Stimulated activated CD4-positive, alpha-beta T cell treated with anti-CD3 and anti-CD28 coated beads, Interleukin-4, amount 100 ng/mL, for 4 hours (primary cell): ENCODE data around the gene ZCCHC7.
"Not testable (repeated sequence)": the region's sequence is repeated elsewhere in the genome, so short reads cannot be mapped to it uniquely, and the experiment has no call there.

Experiments
- DNase-seq, 2 experiments: peaks; one replicate each; pipeline ENCODE4 v3.0.0-alpha.2; 2020

ZCCHC7 gene

DNA sequence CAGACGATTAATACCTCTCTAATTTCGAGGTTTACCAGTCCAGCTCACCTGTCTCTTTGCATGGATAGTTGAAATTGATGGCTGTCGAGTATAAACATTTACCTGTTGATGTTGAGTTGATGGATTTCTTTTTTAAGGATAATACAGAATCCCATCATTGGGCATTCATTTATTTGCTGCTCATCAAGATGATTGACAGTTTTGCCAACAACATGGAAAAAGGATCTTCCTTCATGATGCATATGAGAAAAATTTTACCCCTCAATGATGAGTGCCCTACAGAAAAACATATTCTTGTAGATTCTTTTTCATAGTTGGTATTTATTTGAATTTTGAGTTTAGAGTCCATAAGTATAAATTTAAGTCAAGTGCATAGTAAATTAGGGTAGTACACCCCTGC lies 59.2 kb downstream of the ZCCHC7 start:
- no peak for DNase-seq

DNA sequence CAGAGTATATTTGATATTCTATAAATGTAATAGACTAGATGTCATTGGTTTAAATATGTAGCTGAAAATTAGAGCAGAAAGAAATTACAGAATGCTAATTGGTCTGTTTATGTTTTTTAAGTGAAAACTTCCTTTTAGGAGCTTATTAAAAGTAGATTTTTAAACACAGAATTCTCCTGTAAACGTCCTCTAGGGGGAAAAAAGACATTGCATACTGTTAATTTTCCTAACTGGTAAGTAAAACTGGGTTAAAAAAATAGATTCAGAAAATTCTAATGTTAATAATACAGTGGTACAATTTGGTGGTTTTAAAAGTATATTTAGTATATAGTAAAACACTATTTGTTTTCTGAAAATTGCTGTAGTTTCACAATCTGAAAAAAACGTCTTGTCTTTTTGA lies 59.8 kb downstream of the ZCCHC7 start:
- no peak for DNase-seq

DNA sequence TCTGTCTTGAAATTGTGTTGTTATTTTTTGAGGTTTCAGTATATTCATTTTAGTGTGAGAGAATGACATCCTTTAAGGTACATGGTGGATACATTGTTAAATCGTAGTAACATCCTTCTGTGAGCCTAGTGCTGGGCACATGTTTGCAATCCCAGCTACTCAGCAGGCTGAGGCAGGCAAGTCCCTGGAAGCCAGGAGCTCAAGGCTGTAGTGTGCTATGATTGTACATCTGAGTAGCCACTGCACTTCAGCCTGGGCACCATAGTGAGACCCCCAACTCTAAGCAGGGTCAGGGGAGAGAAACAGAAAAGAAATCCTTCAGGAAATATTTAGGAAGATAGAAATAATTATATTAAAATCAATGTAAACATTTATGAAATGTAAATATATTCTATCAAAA lies 62.3 kb downstream of the ZCCHC7 start:
- DNase-seq, result no peak

DNA sequence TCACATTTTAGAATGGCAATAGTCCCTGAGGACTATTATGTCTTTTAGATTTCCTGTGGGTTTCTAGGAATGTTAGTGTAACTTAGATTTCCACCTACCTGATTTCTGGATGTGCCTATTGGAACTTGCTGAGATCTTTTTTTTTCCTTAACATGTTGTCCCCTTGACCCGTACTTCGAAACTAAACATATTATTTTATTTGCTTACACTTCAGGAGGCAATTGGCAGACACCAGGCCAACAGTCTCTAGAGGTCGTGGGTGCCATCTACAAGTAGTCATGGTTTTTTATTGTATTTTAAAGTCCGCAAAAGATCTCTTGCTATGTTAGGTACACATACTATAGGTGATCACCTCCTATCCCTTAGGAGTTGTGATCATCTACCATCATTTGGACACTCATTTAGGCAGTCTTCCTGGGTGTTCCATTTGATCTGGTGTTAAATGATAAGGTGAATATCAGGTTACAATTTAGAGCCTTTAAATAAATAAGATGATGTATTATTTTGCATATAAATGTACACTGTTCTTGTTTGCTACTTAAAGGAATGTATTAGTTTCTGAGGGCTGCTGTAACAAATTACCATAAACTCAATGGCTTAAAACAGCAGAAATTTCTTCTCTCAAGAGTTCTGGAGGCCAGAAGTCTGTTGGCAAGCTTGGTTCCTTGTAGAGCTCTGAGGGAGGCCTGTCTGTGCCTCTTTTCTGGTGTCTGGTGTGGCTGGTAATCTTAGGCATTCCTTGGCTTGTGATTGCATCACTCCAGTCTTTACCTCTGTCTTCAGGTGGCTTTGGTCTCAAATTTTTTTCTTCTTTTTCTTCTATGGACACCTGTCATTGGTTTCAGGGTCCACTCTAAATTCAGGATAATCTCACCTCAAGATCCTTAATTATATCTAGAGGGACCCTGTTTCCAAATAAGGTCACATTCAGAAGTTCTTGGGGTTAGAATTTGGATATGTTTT lies 64.8 kb downstream of the ZCCHC7 start:
- DNase-seq, result no peak

DNA sequence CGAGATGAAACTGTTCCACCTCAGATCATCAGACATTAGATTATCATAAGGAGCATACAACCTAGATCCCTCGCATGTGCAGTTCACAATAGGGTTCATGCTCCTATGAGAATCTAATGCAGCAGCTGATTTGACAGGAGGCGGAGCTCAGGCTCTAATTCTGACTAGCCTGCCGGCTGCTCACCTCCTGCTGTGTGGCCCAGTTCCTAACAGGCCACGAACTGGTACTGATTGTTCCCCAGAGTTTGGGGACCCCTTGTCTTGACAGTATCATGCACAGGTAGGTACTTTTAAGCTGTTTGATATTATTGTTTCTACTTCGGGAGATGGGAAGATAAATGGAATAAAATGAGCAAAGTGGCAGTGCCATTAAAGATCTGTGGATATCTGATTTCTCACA lies 66.9 kb downstream of the ZCCHC7 start:
- DNase-seq, result no peak

DNA sequence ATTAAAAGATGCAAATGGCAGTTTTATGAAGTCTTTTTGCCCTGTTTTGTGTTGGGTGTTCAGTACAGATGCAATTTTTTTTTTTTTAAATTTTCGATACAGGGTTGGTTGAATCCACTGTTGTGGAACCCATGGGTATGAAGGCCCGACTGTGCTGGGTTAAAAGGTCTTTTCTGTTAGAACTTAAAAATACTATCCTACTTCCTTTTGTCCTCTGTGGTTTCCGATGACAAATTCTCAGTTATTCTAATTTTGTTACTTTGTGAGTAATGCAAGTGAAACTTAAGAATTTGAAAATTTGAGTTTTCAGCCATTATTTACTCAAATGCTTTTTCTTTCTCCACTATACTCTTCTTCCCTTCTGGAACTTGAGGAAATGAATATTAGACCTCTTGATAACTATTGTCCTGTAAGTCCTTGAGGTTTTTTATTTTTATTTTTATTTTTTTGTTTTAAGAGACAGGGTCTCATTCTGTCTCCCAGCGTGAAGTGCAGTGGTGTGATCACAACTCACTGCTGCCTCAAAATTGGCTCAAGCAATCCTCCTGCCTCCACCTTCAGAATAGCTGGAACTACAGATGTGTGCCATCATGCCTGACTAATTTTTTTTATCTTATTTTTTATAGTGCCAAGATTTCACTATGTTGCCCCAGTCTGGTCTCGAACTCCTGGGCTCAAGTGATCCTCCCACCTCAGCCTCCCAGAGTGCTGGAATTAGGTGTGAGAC lies 67.5 kb downstream of the ZCCHC7 start:
- no peak for DNase-seq

DNA sequence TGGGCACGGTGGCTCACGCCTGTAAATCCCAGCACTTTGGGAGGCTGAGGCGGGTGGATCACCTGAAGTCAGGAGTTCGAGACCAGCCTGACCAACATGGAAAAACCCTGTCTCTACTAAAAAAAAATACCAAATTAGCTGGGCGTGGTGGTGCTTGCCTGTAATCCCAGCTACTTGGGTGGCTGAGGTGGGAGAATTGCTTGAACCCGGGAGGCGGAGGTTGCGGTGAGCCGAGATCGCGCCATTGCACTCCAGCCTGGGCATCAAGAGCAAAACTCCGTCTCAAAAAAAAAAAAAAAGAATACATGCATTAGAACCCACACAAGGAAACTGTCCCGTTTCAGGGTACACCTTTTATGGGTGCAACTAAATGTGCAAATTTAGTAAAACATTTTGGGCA lies 70.4 kb downstream of the ZCCHC7 start:
- not testable (repeated sequence) for DNase-seq

DNA sequence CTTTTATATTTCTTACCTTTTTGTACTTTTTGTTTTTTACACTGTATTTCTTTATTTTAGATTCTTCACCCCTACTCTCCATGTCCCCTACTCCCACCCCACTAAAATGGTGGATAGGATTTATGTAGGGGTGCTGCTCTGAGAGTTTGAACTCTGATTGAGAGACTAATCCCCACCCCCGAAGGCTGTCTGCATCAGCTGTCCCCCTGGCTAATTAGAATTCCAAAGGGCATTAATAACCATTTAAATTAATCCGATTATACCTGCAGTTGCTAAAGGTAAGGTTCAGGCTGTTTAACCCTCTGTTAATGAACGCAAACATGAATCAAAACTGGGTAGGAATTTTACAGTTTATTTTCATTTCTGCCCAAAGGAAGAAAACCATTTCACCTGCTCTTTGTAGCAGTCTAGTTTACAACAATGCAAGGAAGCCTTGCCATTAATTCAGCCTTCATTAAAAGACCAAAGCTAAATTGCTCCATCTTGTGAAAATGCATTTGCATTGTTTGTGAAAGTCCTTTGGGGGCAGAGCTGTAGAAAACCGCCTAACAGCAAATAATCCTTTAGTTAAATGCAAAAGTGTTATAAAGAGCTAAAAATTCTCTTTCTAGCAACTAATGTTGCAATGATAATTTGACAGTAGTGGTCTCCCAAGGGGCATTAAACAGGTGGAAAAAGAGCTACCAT lies 71.2 kb downstream of the ZCCHC7 start:
- DNase-seq, result no peak

DNA sequence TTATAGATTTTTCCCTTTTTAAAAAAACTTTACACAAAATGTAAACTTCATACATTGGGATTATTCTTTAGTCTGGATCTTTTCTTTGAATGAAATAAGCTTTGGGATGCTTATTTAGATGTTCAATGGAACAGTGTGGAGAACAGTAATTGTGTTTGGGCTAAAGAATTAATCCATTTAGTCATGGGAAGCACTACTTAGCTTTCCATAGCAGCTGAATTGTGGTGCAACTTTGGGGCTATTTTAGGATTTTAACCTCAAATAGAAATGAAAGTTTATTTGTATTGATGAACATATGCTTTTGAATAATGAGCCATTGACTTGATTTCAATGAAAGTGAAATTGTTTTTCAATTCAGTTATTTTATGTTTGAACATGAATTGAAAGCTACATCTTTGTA lies 72.4 kb downstream of the ZCCHC7 start:
- DNase-seq, result no peak

DNA sequence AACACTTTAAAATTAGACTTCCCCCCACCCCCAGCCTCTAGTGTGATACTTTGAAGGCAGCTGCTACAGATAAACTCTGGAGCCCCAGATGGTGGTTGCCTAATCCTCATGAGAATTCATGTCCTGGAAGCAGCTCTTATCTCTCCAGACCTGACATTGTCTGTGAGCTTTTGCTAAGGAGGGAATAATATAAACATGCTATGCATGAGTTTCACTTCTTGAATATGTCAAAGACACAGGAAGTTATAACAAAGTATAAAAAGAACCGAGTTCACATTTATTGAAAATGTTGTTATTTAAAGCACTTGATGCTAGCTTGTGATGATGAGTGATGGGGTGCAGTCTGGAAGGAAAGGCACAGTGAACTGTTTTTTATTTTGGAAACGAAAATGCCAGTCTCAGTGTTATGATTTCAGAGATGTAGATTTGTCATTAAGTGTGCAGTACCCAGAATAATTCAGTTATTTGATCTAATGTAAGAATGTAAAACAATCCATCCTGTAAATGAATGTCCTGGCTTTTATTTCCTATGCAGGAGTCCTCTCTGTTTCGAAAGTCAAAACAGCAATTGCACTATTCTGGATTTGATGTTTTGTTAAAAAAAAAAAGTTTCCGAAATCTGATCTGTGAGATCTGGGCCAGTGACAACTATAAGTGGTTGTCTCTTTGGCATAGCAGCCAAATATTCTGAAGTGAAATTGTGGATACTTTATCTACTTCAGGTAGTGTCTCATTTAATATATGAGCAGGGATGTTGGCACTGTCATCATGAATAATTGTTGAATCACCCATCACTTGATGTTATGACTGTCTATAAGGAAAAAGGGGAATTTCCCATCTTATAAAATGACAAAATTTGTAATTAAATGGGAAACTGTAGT lies 77.0 kb downstream of the ZCCHC7 start:
- DNase-seq, result no peak

DNA sequence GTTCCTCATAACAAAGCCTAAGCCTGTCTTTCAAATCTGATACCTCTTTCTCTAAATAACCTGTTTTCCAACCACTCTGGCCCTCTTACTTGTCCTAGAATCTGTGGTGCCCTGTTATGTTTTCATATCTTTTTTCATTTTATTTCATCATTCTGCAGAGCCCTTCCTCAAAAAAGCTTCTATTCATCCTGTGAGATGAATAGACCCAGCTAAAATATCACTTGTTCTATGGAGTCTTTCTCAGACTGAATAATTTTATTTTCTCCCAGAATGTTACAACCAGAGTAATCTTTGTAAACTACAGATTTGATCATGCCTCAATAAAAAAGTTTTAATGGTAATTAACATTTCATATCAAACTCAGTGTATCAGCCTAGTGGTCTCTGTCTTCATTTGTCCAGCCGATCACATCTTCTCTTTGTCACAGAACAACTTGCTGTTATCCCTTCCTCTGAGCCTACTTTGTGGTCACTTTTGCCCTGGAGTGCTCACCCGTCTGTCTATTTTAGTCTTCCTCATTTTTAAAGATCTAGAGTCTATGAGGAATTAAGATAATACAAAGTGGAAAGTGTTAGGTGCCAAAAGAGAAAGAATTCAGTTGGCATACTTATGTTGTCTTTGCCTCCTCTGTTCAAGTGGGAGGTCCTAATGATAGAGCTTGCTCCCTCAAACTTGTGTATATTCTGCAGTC lies 77.8 kb downstream of the ZCCHC7 start:
- no peak for DNase-seq

DNA sequence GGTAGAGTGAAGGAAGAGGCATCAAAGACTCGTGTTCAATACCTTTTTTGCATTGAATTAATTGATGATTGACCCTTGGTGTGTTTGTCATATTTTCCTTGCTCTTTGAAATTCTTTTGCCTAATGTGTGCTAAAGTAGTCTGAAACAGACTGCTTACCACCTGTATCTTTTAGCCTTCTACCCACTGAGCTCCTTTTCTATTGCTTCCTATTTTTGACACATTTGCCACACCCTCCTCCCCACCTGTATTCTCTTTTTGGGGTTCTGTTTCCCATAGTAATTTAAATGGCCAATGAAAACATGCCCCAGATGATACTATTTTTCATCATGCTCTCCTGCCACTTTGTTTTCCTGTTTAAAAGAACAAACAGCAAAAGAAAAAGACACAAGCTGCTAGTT lies 78.5 kb downstream of the ZCCHC7 start:
- no peak for DNase-seq

DNA sequence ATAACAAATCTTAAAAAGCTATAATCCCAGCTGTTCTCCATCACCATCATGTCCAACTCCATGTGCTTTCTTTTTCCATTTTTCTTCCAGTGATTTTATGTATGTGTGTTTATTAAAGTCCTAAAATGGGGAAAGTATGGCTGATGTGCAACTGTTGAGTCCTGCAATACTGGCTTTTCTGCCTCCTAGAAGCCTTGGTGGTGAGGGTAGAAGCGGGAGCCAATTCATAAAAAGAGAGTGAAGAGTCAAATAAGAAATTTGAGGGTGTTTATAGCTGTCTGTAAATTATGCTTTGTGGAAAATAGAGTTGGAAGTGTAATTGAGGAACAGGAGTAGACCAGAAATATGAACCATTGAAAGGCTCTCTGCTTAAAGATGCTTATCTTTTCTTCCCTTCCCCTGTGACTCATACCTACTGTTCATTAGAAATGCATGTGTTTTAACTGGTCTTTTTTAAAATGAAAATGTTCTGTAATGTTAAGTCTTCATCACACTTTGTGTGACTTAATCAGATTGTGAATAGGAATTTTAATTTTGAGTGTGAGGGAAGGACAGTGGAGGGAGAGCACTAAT lies 80.1 kb downstream of the ZCCHC7 start:
- DNase-seq, result no peak

DNA sequence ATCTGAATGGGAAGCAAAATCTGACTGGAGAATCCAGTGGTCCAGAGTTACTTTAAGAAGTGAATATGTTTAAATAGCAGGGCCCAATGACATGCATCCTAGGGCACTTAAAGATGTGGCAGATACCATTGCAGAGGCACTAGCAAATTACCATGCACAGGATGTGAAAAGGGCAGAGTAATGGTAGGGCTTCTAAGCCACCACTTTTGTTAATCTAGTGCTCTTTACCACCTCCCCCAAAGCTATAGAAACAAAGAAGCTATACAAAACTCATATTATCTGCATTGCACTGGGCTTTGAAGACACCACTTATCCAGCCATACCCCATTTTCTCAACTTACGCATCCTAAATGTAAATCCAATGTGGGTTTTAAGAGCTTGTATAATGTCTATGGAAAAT lies 81.2 kb downstream of the ZCCHC7 start:
- no peak for DNase-seq

DNA sequence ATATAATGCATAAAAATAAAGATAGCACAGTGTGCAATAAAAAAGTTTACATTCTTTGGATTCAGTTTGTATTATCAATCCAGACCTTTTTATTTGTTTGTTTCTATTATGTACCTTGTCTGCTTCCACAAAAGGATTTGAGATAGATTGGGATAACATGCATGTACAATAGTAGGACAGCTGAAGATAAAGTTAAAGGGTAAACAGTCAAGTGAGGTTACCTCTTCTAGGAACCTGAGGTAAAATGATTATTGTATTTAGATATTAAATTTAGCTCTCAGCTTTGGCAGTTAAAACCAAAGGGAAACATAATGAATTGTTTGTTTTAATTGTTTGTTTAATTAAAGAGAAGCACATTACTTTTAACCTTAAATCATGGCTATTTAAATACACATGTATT lies 81.7 kb downstream of the ZCCHC7 start:
- no peak for DNase-seq

DNA sequence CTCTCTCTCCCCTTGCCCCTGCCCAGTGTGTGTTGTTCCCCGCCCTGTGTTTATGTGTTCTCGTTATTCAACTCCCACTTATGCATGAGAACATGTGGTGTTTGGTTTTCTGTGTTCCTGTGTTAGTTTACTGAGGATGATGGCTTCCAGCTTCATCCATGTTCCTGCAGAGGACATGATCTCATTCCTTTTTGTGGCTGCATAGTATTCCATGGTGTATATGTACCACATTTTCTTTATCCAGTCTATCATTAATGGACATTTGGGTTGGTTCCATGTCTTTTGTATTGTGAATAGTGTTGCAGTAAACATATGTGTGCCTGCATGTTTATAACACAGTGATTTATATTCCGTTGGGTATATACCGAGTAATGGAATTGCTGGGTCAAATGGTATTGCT lies 83.1 kb downstream of the ZCCHC7 start:
- DNase-seq, result not testable (repeated sequence)

DNA sequence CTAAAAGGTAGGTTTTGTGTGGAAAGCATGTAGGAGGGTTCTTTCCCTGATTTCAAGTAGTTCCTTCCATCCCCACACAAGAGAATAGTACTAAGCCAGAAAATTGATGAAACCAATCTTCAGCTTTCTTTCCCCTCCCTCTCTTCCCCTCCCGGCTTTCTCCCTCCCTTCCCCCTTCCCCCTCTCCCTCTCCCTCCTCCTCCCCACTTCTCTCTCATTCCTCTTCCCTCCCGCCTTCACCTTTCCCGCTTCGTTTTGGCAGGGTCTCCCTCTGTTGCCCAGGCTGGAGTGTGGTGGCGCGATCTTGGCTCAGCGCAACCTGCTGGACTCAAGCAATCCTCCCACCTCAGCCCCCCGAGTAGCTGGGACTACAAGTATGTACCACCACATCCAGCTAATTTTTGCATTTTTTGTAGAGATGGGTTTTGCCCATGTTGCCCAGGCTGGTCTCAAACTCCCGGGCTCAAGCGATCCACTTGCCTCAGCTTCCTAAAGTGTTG lies 85.8 kb downstream of the ZCCHC7 start:
- no peak for DNase-seq

DNA sequence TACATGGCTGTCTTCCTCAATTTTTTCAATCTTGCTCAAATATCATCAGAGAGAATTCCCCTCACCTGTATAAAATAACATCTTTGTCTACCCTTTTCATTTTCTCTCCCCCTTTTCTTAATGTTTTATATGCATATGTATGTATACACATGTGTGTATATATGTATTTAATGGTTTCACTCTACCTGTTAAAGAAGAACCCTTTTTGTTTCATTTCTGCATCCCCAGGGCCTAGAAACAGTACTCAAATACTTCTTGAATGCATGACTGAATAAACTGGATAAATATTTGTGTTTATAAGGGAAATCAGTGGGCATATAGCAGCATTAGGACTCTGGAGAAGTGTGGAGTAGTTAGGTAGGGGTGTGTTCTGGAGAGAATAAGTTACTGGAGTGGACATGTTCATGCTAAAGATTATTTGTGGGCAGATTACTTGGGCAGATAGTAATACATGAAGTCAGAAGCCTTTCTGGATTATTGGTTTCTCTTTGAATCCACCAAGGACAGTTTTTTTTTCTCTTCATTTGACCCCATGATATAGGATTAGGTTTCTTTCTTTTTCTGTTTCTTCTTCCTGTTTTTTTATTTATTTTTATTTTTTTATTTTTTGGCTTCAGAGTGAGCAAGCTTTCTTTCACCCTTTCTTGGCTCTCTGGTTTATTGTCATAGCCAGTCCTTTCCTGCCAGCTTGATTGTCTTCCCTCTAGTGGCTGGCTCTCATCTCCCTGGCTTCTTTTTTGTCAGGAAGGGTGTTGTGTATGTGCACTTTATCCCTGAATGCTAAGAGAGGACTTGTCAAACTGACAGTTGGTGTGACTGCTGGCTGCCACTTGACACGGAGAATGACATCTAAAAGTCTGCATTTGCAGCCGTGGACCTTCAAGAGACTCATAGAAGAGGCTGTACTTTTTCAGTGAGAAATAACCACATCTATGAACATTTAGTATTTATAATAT lies 89.3 kb downstream of the ZCCHC7 start:
- DNase-seq, result no peak

DNA sequence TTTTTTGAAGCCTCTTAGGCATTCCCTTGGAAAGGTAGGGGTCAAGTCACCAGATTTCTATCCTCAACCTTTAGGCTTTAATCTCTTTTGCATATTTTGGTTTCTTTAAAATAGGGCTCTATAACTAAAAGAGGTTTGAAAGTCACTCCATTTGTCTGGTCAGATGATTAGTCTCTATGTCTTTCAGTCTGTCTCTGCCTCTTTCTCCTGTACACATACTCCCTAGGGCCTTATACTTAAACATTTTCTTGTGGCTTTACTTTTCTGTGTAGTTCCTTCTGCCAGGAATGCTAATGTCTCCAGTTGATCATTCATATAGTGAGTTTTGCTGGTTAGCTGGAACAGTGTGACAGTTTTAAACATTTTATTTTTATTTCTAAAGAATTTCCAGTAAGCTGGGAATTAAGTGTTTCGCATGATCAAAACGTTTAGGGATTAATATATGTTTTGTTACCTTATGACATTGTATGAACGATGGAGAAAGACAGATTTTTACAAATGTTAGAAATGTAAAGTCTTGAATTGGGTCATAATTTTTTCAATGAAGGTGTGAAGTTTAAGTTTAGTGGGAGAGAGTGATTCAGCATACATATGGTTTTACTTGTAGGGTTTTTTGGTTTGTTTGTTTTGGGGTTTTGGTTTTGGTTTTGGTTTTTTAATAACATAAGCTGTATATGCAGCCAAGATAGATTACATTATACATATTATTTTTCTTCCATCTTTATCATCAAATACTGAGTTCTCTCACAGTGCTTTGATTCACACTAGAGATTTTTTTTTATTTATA lies 90.6 kb downstream of the ZCCHC7 start:
- DNase-seq, result no peak
